Upper lobe of left lung (tissue), 6 donors: Measurements from ENCODE around the gene AKT2. TPM values are rescaled to one million over a fixed set of nuclear protein-coding genes. Genes with fewer than 3 reads are reported as not detected.

Experiments
- ATAC-seq, 2 donors: fragments of 200-7000 bp; cut with Tn5 transposase; one replicate each; pipeline ENCODE4 v1.9.1; 2022; ENCODE audit warnings: mild to moderate bottlenecking in 2 of 2, moderate library complexity in 2 of 2; ENCODE audit not compliant: low FRiP score in 2 of 2
- DNase-seq, 2 donors: peaks; one replicate each; pipeline ENCODE4 v3.0.0-alpha.2; 2019 to 2020
- H3K27ac ChIP-seq, 4 donors: fragments of 200-600 bp; sonication (generic); one replicate each; pipeline ENCODE4 v1.5.1; 2016 to 2019
- H3K27me3 ChIP-seq, 4 donors: fragments of 200-600 bp; sonication (generic); one replicate each; pipeline ENCODE4 v1.5.1; 2017 to 2019
- H3K36me3 ChIP-seq, 4 donors: fragments of 200-600 bp; sonication (generic); one replicate each; pipeline ENCODE4 v1.5.1; 2016 to 2019
- H3K4me1 ChIP-seq, 4 donors: fragments of 200-600 bp; sonication (generic); one replicate each; pipeline ENCODE4 v1.5.1; 2018 to 2019
- H3K4me3 ChIP-seq, 4 donors: fragments of 200-600 bp; sonication (generic); one replicate each; pipeline ENCODE4 v1.5.1; 2017 to 2019; ENCODE audit warnings: mild to moderate bottlenecking in 2 of 4, moderate library complexity in 1 of 4
- H3K9me3 ChIP-seq, 4 donors: fragments of 200-600 bp; sonication (generic); one replicate each; pipeline ENCODE4 v1.5.1; 2018 to 2019
- EP300 ChIP-seq, 4 donors: sonication (generic); formaldehyde crosslinking; IDR thresholded peaks; one replicate each; pipeline ENCODE4 v1.5.1; 2017; ENCODE audit warnings: antibody characterized with exemption in 4 of 4, control low read depth in 2 of 4
- POLR2A ChIP-seq, 4 donors: fragments of 450-650 bp; IDR thresholded peaks; one replicate each; pipeline ENCODE4 v1.5.1; 2016 to 2017; ENCODE audit warnings: antibody characterized with exemption in 4 of 4, mild to moderate bottlenecking in 2 of 4
- POLR2AphosphoS5 ChIP-seq, 2 donors: sonication (generic); formaldehyde crosslinking; IDR thresholded peaks; one replicate each; pipeline ENCODE4 v1.5.1; 2017; ENCODE audit warnings: antibody characterized with exemption in 2 of 2
- WGBS, 2 donors: methylation state at CpG; one replicate each; pipeline ENCODE4 v1.1.5; 2017 to 2018; 5-methylcytosine and 5-hydroxymethylcytosine counted together
- total RNA-seq, 6 donors: library from RNA; depleted of rRNA in 4 of 6; stranded (reverse); fragments of >200 nt in 4 of 6; gene quantifications; one replicate each; pipeline versions ENCODE4 v1.1.0 to v1.2.1, GENCODE V29; 2016 to 2021
- TF ChIP-seq, protein P1 (sequence below), 6 experiments: fragments of 450-650 bp in 4 of 6; fragments of 200-600 bp in 2 of 6; sonication (generic) in 2 of 6; IDR thresholded peaks; one replicate each; pipeline ENCODE4 v1.5.1; 2016 to 2019; ENCODE audit warnings: antibody characterized with exemption in 6 of 6
- donor health status: DM: no; HTN: no; CAD: no; lungs with moderate emphysema.
- donor health status: DM: no; HTN: yes; CAD: no; lungs with severe emphysema.

The AKT2 gene
- total RNA-seq, 6 donors from 2014 or later: 59.7 to 164 (median 105) TPM

DNA sequence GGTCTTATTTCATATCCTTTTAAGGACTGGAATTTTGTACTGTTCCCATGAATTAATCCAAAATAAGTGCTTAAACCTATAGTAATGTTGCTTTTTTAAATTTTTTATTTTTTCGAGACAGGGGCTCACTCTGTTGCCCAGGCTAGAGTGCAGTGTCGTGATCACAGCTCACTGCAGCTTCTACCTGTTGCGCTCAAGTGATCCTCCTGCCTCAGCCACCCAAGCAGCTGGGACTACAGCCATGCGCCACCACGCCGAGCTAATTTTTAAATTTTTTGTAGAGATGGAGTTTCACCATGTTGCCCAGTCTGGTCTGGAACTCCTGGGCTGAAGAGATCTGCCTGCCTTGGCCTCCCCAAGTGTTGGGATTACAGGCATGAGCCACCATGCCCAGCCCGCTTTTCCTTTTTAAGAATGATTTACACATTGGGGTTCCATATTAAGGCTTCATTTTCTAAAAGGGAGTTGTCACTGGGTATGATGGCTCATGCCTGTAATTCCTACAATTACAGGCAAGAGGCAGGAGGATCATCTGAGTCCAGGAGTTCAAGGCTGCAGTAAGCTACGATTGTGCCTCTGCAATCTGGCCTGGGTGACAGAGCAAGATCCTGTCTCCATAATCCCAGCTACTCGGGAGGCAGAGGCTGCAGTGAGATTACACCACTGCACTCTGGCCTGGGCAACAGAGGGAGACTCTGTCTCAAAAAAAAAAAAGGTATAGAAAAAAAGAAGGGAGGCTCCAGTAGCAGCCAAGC is 28.3 kb upstream of the AKT2 start:
- DNase-seq: no peak
- Histone ChIP-seq H3K27ac (no peak overlapping the region), H3K4me1 (no peaks in the 10 kb centered on the region), H3K36me3 (peaks cover 0 to 16% (median 1%) of the 10 kb centered on the region in 4 donors), H3K4me3 (no peak overlapping the region), H3K9me3 (no peaks in the 10 kb centered on the region), H3K27me3 (no peaks in the 10 kb centered on the region)
- no peak for ATAC-seq
- 94 to 96% methylated on average over 8 to 9 of the region's 9 CpGs for WGBS, 2 donors
- TF ChIP-seq, protein P1, sequence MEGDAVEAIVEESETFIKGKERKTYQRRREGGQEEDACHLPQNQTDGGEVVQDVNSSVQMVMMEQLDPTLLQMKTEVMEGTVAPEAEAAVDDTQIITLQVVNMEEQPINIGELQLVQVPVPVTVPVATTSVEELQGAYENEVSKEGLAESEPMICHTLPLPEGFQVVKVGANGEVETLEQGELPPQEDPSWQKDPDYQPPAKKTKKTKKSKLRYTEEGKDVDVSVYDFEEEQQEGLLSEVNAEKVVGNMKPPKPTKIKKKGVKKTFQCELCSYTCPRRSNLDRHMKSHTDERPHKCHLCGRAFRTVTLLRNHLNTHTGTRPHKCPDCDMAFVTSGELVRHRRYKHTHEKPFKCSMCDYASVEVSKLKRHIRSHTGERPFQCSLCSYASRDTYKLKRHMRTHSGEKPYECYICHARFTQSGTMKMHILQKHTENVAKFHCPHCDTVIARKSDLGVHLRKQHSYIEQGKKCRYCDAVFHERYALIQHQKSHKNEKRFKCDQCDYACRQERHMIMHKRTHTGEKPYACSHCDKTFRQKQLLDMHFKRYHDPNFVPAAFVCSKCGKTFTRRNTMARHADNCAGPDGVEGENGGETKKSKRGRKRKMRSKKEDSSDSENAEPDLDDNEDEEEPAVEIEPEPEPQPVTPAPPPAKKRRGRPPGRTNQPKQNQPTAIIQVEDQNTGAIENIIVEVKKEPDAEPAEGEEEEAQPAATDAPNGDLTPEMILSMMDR (IDR thresholded peaks at IDR 0.05): no peak
- TF ChIP-seq EP300 (IDR thresholded peaks at IDR 0.05) (no peak), POLR2AphosphoS5 (IDR thresholded peaks at IDR 0.05) (no peak), POLR2A (IDR thresholded peaks at IDR 0.05) (no peak)

- no peak for TF ChIP-seq POLR2A (IDR thresholded peaks at IDR 0.05)
- Histone ChIP-seq H3K27ac (no peak overlapping the region), H3K4me1 (no peaks in the 10 kb centered on the region), H3K9me3 (no peaks in the 10 kb centered on the region), H3K36me3 (peaks cover 0 to 9% (median 0%) of the 10 kb centered on the region in 4 donors), H3K27me3 (no peaks in the 10 kb centered on the region), H3K4me3 (no peak overlapping the region)
- ATAC-seq: no peak
- no peak for DNase-seq
- WGBS, 2 donors: 67 to 71% methylated on average over 2 of the region's 2 CpGs
Observed at GRCh38 chr19:40312533-40312932, 27.4 kb upstream of the AKT2 start.

DNA sequence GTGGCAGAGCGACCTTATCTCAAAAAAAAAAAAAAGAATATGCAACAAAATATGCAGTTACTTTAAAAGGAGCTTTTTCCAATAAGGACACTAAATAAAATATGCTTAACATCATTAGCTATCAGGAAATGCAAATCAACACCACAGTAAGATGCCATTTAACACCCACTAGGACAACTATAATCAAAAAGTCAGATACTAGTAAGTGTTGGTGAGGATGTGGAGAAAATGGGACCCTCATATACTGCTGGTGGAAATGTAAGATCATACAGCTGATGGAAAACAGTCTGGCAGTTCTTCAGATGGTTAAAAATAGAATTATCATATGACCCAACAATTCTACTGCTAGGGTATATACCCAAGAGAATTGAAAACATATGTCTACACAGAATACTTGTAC is 24.5 kb upstream of the AKT2 start:
- ATAC-seq: no peak
- no peak overlapping the region for H3K27ac ChIP-seq
- no peak for DNase-seq
- peaks cover 0 to 6% (median 0%) of the 10 kb centered on the region in 4 donors for H3K4me1 ChIP-seq
- TF ChIP-seq POLR2AphosphoS5 (IDR thresholded peaks at IDR 0.05): no peak
- TF ChIP-seq, protein P1 (IDR thresholded peaks at IDR 0.05): no peak
- no peak for TF ChIP-seq POLR2A (IDR thresholded peaks at IDR 0.05)
- no peak overlapping the region for H3K4me3 ChIP-seq
- H3K36me3 ChIP-seq: no peaks in the 10 kb centered on the region
- H3K9me3 ChIP-seq: no peaks in the 10 kb centered on the region
- WGBS, 2 donors: 85 to 97% methylated on average over 1 of the region's 1 CpG
- H3K27me3 ChIP-seq: no peaks in the 10 kb centered on the region

DNA sequence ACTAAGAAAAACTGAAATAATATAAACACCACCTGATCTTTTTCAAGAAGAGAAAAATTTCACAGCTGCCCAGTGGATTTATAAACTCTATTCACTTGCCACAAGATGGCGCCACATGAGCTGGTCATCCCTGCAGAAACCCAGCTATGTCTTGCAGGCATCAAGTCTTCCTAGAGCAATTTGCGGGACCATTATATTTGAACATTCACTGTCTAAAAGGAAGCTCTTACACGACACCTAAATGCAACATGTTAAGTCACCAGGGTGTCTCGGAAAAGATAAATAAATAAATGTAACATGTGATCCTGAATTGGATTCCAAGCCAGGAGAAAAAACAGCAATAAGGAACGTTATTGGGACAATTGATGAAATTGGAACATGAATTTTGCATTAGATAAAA is 20.3 kb upstream of the AKT2 start:
- Histone ChIP-seq H3K36me3 (no peaks in the 10 kb centered on the region), H3K4me1 (peaks cover 0 to 6% (median 0%) of the 10 kb centered on the region in 4 donors), H3K27ac (no peak overlapping the region), H3K27me3 (no peaks in the 10 kb centered on the region), H3K9me3 (no peaks in the 10 kb centered on the region), H3K4me3 (no peak overlapping the region)
- DNase-seq (peak in 1 of 2 donors; percentile 78), ATAC-seq (peak in 1 of 2 donors; percentile 85)
- TF ChIP-seq POLR2AphosphoS5 (IDR thresholded peaks at IDR 0.05): no peak
- TF ChIP-seq, protein P1 (IDR thresholded peaks at IDR 0.05): peak; percentile 29 to 69 (median 58)
- WGBS, 2 donors: 13 to 14% methylated on average over 5 of the region's 5 CpGs

DNA sequence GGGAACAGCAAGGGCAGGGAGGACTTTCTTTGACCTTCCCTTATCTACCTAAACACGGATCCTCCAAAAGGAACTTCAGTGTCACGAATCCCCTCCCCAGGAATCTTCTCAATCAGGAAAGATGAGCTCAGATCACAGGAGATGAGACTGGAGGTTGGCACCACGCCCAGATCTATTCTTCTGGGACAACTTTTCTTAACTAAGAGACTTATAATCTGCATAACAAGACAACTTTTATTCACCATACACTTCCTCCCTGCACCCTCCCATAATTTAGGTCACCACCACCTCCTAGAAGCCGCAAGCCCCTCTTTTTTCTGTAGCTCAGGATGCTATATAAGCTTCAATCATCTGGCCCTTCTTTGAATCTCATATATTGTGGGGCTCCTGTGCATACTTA is 19.2 kb upstream of the AKT2 start:
- H3K27me3 ChIP-seq: no peaks in the 10 kb centered on the region
- no peak for DNase-seq
- H3K9me3 ChIP-seq: no peaks in the 10 kb centered on the region
- ATAC-seq: no peak
- peaks cover 0 to 6% (median 0%) of the 10 kb centered on the region in 4 donors for H3K4me1 ChIP-seq
- TF ChIP-seq POLR2A (IDR thresholded peaks at IDR 0.05) (no peak), POLR2AphosphoS5 (IDR thresholded peaks at IDR 0.05) (no peak), EP300 (IDR thresholded peaks at IDR 0.05) (no peak)
- TF ChIP-seq, protein P1 (IDR thresholded peaks at IDR 0.05): no peak
- no peaks in the 10 kb centered on the region for H3K36me3 ChIP-seq
- H3K4me3 ChIP-seq: no peak overlapping the region
- H3K27ac ChIP-seq: no peak overlapping the region
- 68 to 70% methylated on average over 4 of the region's 4 CpGs for WGBS, 2 donors
